NB4 (cell line): Measurements from ENCODE around the gene CTNND2.

Source experiments
- MYC ChIP-seq: IDR thresholded peaks from 2 replicates; pipeline ENCODE4 v1.6.1; 2011; ENCODE audit warnings: low read depth, low read length
- POLR2A ChIP-seq: IDR thresholded peaks from 2 replicates; pipeline ENCODE4 v1.6.1; 2011; ENCODE audit warnings: mild to moderate bottlenecking; ENCODE audit not compliant: insufficient read length; ENCODE audit errors: extremely low read depth
- TF ChIP-seq, protein P1 (sequence below): IDR thresholded peaks from one replicate; pipeline ENCODE4 v1.5.1; 2012; ENCODE audit warnings: low read depth, low read length
- TF ChIP-seq, protein P2 (sequence below): IDR thresholded peaks from 2 replicates; pipeline ENCODE4 v1.6.1; 2011; ENCODE audit warnings: low read depth, low read length

DNA sequence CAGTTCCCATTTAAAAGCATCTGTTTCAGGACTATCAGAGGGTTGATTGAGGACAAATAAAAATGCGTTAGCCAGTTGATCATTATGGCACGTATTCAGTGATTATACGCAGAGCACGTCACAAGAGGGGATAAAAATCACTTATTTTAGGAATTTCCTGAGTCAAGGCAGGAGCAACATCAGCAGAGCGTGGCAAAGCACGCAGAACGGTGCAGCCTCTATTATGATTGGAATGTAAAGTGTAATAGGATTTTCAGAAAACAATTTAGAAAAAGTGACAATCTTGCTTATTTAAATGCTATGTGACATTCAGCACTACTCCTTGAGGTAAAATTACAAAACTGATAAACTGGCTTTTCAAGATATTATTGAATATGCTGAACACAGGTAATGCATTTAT lies 729.7 kb downstream of the CTNND2 start:
- TF ChIP-seq, protein P1, sequence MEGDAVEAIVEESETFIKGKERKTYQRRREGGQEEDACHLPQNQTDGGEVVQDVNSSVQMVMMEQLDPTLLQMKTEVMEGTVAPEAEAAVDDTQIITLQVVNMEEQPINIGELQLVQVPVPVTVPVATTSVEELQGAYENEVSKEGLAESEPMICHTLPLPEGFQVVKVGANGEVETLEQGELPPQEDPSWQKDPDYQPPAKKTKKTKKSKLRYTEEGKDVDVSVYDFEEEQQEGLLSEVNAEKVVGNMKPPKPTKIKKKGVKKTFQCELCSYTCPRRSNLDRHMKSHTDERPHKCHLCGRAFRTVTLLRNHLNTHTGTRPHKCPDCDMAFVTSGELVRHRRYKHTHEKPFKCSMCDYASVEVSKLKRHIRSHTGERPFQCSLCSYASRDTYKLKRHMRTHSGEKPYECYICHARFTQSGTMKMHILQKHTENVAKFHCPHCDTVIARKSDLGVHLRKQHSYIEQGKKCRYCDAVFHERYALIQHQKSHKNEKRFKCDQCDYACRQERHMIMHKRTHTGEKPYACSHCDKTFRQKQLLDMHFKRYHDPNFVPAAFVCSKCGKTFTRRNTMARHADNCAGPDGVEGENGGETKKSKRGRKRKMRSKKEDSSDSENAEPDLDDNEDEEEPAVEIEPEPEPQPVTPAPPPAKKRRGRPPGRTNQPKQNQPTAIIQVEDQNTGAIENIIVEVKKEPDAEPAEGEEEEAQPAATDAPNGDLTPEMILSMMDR, result no peak
- TF ChIP-seq MYC (no peak), POLR2A (no peak)
- TF ChIP-seq, protein P2, sequence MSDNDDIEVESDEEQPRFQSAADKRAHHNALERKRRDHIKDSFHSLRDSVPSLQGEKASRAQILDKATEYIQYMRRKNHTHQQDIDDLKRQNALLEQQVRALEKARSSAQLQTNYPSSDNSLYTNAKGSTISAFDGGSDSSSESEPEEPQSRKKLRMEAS, result no peak
